HuH-7 (cell line): ENCODE results near the gene KANK4.

Source experiments
- DNase-seq: peaks from one replicate; pipeline ENCODE4 v3.0.0; 2011; ENCODE audit warnings: low spot score

KANK4 gene

GRCh38 chr1:62318756-62319544, at the start of gene KANK4:
Gene KANK4 (minus strand): TSS chr1:62319434. CDS start chr1:62281564, 37,870 bp downstream.
- DNase-seq, result peak; percentile 62

GRCh38 chr1:62368989-62369388, 49.8 kb upstream of the KANK4 start:
- no peak for DNase-seq

GRCh38 chr1:62367005-62367557, 47.8 kb upstream of the KANK4 start:
- DNase-seq, result no peak

GRCh38 chr1:62364721-62365120, 45.5 kb upstream of the KANK4 start:
- no peak for DNase-seq

- DNase-seq, result no peak
Measured at GRCh38 chr1:62362926-62363325, 43.7 kb upstream of the KANK4 start.

- no peak for DNase-seq
Measured at GRCh38 chr1:62362061-62362917, 43.1 kb upstream of the KANK4 start.

GRCh38 chr1:62361431-62361830, 42.2 kb upstream of the KANK4 start:
- DNase-seq, result no peak

- no peak for DNase-seq
Measured at GRCh38 chr1:62358665-62359373, 39.6 kb upstream of the KANK4 start.

GRCh38 chr1:62357916-62358315, 38.7 kb upstream of the KANK4 start:
- DNase-seq, result no peak

- no peak for DNase-seq
Measured at GRCh38 chr1:62356257-62356835, 37.1 kb upstream of the KANK4 start.

- no peak for DNase-seq
Measured at GRCh38 chr1:62355095-62355494, 35.9 kb upstream of the KANK4 start.

GRCh38 chr1:62353853-62354252, 34.6 kb upstream of the KANK4 start:
- DNase-seq, result no peak

GRCh38 chr1:62352387-62352786, 33.2 kb upstream of the KANK4 start:
- DNase-seq, result no peak

- DNase-seq, result no peak
Measured at GRCh38 chr1:62349470-62350233, 30.4 kb upstream of the KANK4 start.

- DNase-seq, result no peak
Measured at GRCh38 chr1:62346886-62347285, 27.7 kb upstream of the KANK4 start.

GRCh38 chr1:62343911-62344310, 24.7 kb upstream of the KANK4 start:
- DNase-seq, result no peak

GRCh38 chr1:62342270-62342669, 23.0 kb upstream of the KANK4 start:
- DNase-seq, result no peak

GRCh38 chr1:62341615-62342014, 22.4 kb upstream of the KANK4 start:
- DNase-seq, result no peak

GRCh38 chr1:62341089-62341488, 21.9 kb upstream of the KANK4 start:
- no peak for DNase-seq

- peak; percentile 40 for DNase-seq
Measured at GRCh38 chr1:62337706-62338631, 18.7 kb upstream of the KANK4 start.
